GM12873 (cell line): Measurements from ENCODE around the gene HHIPL2.

ENCODE experiments used
- CTCF ChIP-seq: IDR thresholded peaks from 2 replicates; pipeline ENCODE4 v1.5.1; 2012; ENCODE audit warnings: low read depth, mild to moderate bottlenecking, moderate library complexity, low read length, control low read depth; ENCODE audit not compliant: insufficient read depth; ENCODE audit errors: missing control alignments

Gene HHIPL2

GRCh38 chr1:222555992-222556615, 8.2 kb upstream of the HHIPL2 start:
- TF ChIP-seq CTCF = no peak

GRCh38 chr1:222554177-222554576, 6.3 kb upstream of the HHIPL2 start:
- no peak for TF ChIP-seq CTCF

- TF ChIP-seq CTCF = no peak
Observed at GRCh38 chr1:222552882-222553281, 5.0 kb upstream of the HHIPL2 start.

GRCh38 chr1:222547260-222547614, 667 bp downstream of the HHIPL2 start:
- no peak for TF ChIP-seq CTCF

- no peak for TF ChIP-seq CTCF
Observed at GRCh38 chr1:222546548-222547259, 1.2 kb downstream of the HHIPL2 start.

- no peak for TF ChIP-seq CTCF
Observed at GRCh38 chr1:222546091-222546490, 1.8 kb downstream of the HHIPL2 start.

GRCh38 chr1:222543817-222544216, 4.1 kb downstream of the HHIPL2 start:
- no peak for TF ChIP-seq CTCF
